Endodermal cell (in vitro differentiated cells): ENCODE data around the gene MRPS33. TPM values are rescaled to one million over a fixed set of nuclear protein-coding genes. Genes with fewer than 3 reads are reported as not detected.

ENCODE experiments used
- DNase-seq: peaks from one replicate; pipeline ENCODE4 v3.0.0-alpha.2; 2017
- H3K27ac ChIP-seq: 2 replicates; pipeline ENCODE4 v1.5.1; 2013; ENCODE audit warnings: mild to moderate bottlenecking, low read depth, low read length, moderate library complexity
- H3K27me3 ChIP-seq: 2 replicates; pipeline ENCODE4 v1.6.1; 2013; ENCODE audit warnings: mild to moderate bottlenecking, low read length, moderate library complexity; ENCODE audit not compliant: insufficient read depth, control insufficient read depth, poor library complexity, severe bottlenecking
- H3K36me3 ChIP-seq: 2 replicates; pipeline ENCODE4 v1.7.0; 2013; ENCODE audit warnings: mild to moderate bottlenecking, low read length, moderate library complexity; ENCODE audit not compliant: control insufficient read depth, insufficient read depth
- H3K4me1 ChIP-seq: one replicate; pipeline ENCODE4 v1.7.0; 2013; ENCODE audit warnings: low read length; ENCODE audit not compliant: control insufficient read depth, insufficient read depth
- H3K4me3 ChIP-seq: 2 replicates; pipeline ENCODE4 v1.5.1; 2013; ENCODE audit warnings: mild to moderate bottlenecking, low read length, moderate library complexity
- H3K9ac ChIP-seq: 2 replicates; pipeline ENCODE4 v1.6.1; 2013; ENCODE audit warnings: mild to moderate bottlenecking, low read length, moderate library complexity; ENCODE audit not compliant: poor library complexity, severe bottlenecking; ENCODE audit errors: extremely low read depth
- H3K9me3 ChIP-seq: 2 replicates; pipeline ENCODE4 v1.6.1; 2013; ENCODE audit warnings: mild to moderate bottlenecking, low read length, moderate library complexity; ENCODE audit not compliant: control insufficient read depth
- H3K27ac Mint-ChIP-seq: 2 replicates; pipeline ENCODE4 v1.8.0; 2020; ENCODE audit warnings: mixed read lengths
- H3K27me3 Mint-ChIP-seq: 2 replicates; pipeline ENCODE4 v1.8.0; 2021; ENCODE audit warnings: mild to moderate bottlenecking, mixed read lengths; ENCODE audit not compliant: insufficient read depth
- H3K36me3 Mint-ChIP-seq: 2 replicates; pipeline ENCODE4 v1.8.0; 2020; ENCODE audit warnings: low read depth, mixed read lengths
- H3K4me1 Mint-ChIP-seq: 2 replicates; pipeline ENCODE4 v1.8.0; 2020; ENCODE audit warnings: mixed read lengths
- H3K4me3 Mint-ChIP-seq: 2 replicates; pipeline ENCODE4 v1.8.0; 2020; ENCODE audit warnings: mild to moderate bottlenecking, moderate library complexity, mixed read lengths
- H3K9me3 Mint-ChIP-seq: 2 replicates; pipeline ENCODE4 v1.8.0; 2020; ENCODE audit warnings: mild to moderate bottlenecking, mixed read lengths
- WGBS, 2 experiments: methylation state at CpG; one replicate each; pipeline versions ENCODE4 v1.1.5 to v1.1.7; 2013; ENCODE audit warnings: missing lambda C conversion rate in 2 of 2, mixed read lengths in 1 of 2; ENCODE audit not compliant: insufficient coverage in 1 of 2, insufficient read length in 1 of 2; 5-methylcytosine and 5-hydroxymethylcytosine counted together
- total RNA-seq, 2 donors: library from RNA; stranded (reverse); fragmentation: NEBNext Ultra II Directional in 1 of 2; extraction: Animal tissue kit (Norgen Biotek cat#: 25700) in 1 of 2; gene quantifications; 2 replicates in 1 of 2; 3 replicates in 1 of 2; pipeline ENCODE4 v1.2.1, GENCODE V29; 2021
- TF ChIP-seq, protein P1 (sequence below): fragments of 200-600 bp; sonication (generic); conservative IDR thresholded peaks from 2 replicates; pipeline ENCODE4 v1.5.0; 2021; ENCODE audit warnings: antibody characterized with exemption, mild to moderate bottlenecking

Gene MRPS33
- total RNA-seq, 2 donors from 2014 or later: 57.0 to 60.2 TPM

- H3K27me3 Mint-ChIP-seq: peaks cover 2% of the 10 kb centered on the region
- H3K4me3 Mint-ChIP-seq: no peak overlapping the region
- WGBS, 2 experiments: 90 to 94% methylated on average over 7 to 9 of the region's 9 CpGs
- Histone ChIP-seq H3K4me3 (no peak overlapping the region), H3K27ac (no peak overlapping the region), H3K4me1 (no peaks in the 10 kb centered on the region), H3K9ac (no peak overlapping the region), H3K36me3 (no peaks in the 10 kb centered on the region), H3K27me3 (no peaks in the 10 kb centered on the region), H3K9me3 (no peaks in the 10 kb centered on the region)
- TF ChIP-seq, protein P1, sequence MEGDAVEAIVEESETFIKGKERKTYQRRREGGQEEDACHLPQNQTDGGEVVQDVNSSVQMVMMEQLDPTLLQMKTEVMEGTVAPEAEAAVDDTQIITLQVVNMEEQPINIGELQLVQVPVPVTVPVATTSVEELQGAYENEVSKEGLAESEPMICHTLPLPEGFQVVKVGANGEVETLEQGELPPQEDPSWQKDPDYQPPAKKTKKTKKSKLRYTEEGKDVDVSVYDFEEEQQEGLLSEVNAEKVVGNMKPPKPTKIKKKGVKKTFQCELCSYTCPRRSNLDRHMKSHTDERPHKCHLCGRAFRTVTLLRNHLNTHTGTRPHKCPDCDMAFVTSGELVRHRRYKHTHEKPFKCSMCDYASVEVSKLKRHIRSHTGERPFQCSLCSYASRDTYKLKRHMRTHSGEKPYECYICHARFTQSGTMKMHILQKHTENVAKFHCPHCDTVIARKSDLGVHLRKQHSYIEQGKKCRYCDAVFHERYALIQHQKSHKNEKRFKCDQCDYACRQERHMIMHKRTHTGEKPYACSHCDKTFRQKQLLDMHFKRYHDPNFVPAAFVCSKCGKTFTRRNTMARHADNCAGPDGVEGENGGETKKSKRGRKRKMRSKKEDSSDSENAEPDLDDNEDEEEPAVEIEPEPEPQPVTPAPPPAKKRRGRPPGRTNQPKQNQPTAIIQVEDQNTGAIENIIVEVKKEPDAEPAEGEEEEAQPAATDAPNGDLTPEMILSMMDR: no peak
- no peaks in the 10 kb centered on the region for H3K9me3 Mint-ChIP-seq
- no peaks in the 10 kb centered on the region for H3K4me1 Mint-ChIP-seq
- H3K27ac Mint-ChIP-seq: no peak overlapping the region
- no peak for DNase-seq
- no peaks in the 10 kb centered on the region for H3K36me3 Mint-ChIP-seq
Measured at GRCh38 chr7:141053626-141054025, 38.9 kb upstream of the MRPS33 start.

- no peak overlapping the region for H3K4me3 ChIP-seq
- no peaks in the 10 kb centered on the region for H3K36me3 ChIP-seq
- Mint-ChIP-seq H3K4me3 (no peak overlapping the region), H3K36me3 (no peaks in the 10 kb centered on the region), H3K27me3 (peaks cover 2% of the 10 kb centered on the region), H3K27ac (no peak overlapping the region), H3K4me1 (no peaks in the 10 kb centered on the region), H3K9me3 (peaks cover 4% of the 10 kb centered on the region)
- no peak overlapping the region for H3K27ac ChIP-seq
- TF ChIP-seq, protein P1: no peak
- H3K4me1 ChIP-seq: no peaks in the 10 kb centered on the region
- no peak overlapping the region for H3K9ac ChIP-seq
- 91 to 92% methylated on average over 7 of the region's 7 CpGs for WGBS, 2 experiments
- no peaks in the 10 kb centered on the region for H3K27me3 ChIP-seq
- no peak for DNase-seq
- no peaks in the 10 kb centered on the region for H3K9me3 ChIP-seq
Measured at GRCh38 chr7:141045842-141046620, 31.3 kb upstream of the MRPS33 start.

- Histone ChIP-seq H3K9ac (no peak overlapping the region), H3K27me3 (no peaks in the 10 kb centered on the region), H3K36me3 (no peaks in the 10 kb centered on the region), H3K4me3 (no peak overlapping the region), H3K4me1 (no peaks in the 10 kb centered on the region), H3K27ac (no peak overlapping the region), H3K9me3 (no peaks in the 10 kb centered on the region)
- Mint-ChIP-seq H3K4me3 (no peak overlapping the region), H3K27ac (no peak overlapping the region), H3K4me1 (no peaks in the 10 kb centered on the region), H3K27me3 (peaks cover 2% of the 10 kb centered on the region), H3K36me3 (no peaks in the 10 kb centered on the region), H3K9me3 (peaks cover 4% of the 10 kb centered on the region)
- no peak for DNase-seq
- WGBS, 2 experiments: 43 to 45% methylated on average over 2 to 5 of the region's 7 CpGs
- TF ChIP-seq, protein P1: no peak
Measured at GRCh38 chr7:141045126-141045841, 30.5 kb upstream of the MRPS33 start.
